Measurements from ENCODE around the gene MISP.

GRCh38 chr19:746956-747355 is 4.0 kb upstream of the MISP start:
- TF ChIP-seq TRIM24 (IDR thresholded peaks at IDR 0.05) (no peak), FOXM1 (IDR thresholded peaks at IDR 0.05; ENCODE audit: low read depth) (no peak), FOXM1 (CRISPR knock-in tag; IDR thresholded peaks at IDR 0.05; ENCODE audit: low read depth) (no peak), CTCF (IDR thresholded peaks at IDR 0.05 in 2 of 3, conservative IDR thresholded peaks at IDR 0.05 in 1 of 3; ENCODE audit: insufficient read depth in 2 of 3, low read depth in 1 of 3, low read length in 3 of 3) (no peak), TBP (optimal IDR thresholded peaks at IDR 0.05; ENCODE audit: low read depth, low read length) (no peak), ELF1 (tag; IDR thresholded peaks at IDR 0.05) (no peak), RBM39 (optimal IDR thresholded peaks at IDR 0.05; ENCODE audit: low read depth, low read length) (no peak), ZHX1 (conservative IDR thresholded peaks at IDR 0.05; ENCODE audit: low read length) (no peak), ATF2 (CRISPR knock-in tag; IDR thresholded peaks at IDR 0.05) (no peak), SIX5 (IDR thresholded peaks at IDR 0.05; ENCODE audit: borderline replicate concordance in 1 of 2, insufficient read depth in 1 of 2, low read depth in 1 of 2, low read length in 2 of 2) (no peak)
